Suppressor macrophage (primary cell): Measurements from ENCODE around the gene SEC14L1.

Source experiments
- DNase-seq, 4 experiments: peaks; one replicate each; pipeline ENCODE4 v3.0.0-alpha.2; 2020 to 2022

Gene SEC14L1

GRCh38 chr17:77163511-77164280, 22.9 kb downstream of the SEC14L1 start:
- no peak for DNase-seq

GRCh38 chr17:77164483-77165091, 23.8 kb downstream of the SEC14L1 start:
- DNase-seq, result peak; percentile 23 to 48 (median 40)

GRCh38 chr17:77165577-77165976, 24.8 kb downstream of the SEC14L1 start:
- no peak for DNase-seq

GRCh38 chr17:77167472-77168306, 26.9 kb downstream of the SEC14L1 start:
- DNase-seq, result peak in 2 of 4 experiments; percentile 27 to 40

GRCh38 chr17:77173104-77173503, 32.3 kb downstream of the SEC14L1 start:
- no peak for DNase-seq

- DNase-seq, result no peak
Observed at GRCh38 chr17:77174928-77175661, 34.3 kb downstream of the SEC14L1 start.

GRCh38 chr17:77177002-77177741, 36.4 kb downstream of the SEC14L1 start:
- no peak for DNase-seq

- no peak for DNase-seq
Observed at GRCh38 chr17:77178050-77178449, 37.3 kb downstream of the SEC14L1 start.

GRCh38 chr17:77178563-77178962, 37.8 kb downstream of the SEC14L1 start:
- DNase-seq, result no peak

GRCh38 chr17:77180503-77181357, 40.0 kb downstream of the SEC14L1 start:
- no peak for DNase-seq

GRCh38 chr17:77182205-77183172, 41.7 kb downstream of the SEC14L1 start:
- DNase-seq, result peak; percentile 69 to 86 (median 79)

GRCh38 chr17:77184474-77184873, 43.7 kb downstream of the SEC14L1 start:
- DNase-seq, result no peak

GRCh38 chr17:77185137-77185536, 44.4 kb downstream of the SEC14L1 start:
- no peak for DNase-seq

- DNase-seq, result no peak
Observed at GRCh38 chr17:77186141-77186604, 45.4 kb downstream of the SEC14L1 start.

- no peak for DNase-seq
Observed at GRCh38 chr17:77188084-77189066, 47.6 kb downstream of the SEC14L1 start.

GRCh38 chr17:77189148-77189547, 48.4 kb downstream of the SEC14L1 start:
- DNase-seq, result peak in 3 of 4 experiments; percentile 15 to 30 (median 20)

- DNase-seq, result peak in 3 of 4 experiments; percentile 12 to 19 (median 12)
Observed at GRCh38 chr17:77190576-77190975, 49.8 kb downstream of the SEC14L1 start.

GRCh38 chr17:77191244-77191643, 50.5 kb downstream of the SEC14L1 start:
- no peak for DNase-seq
